GM18502 (cell line): ENCODE measurements around the gene ADCK1.
"Not testable (repeated sequence)": the region's sequence is repeated elsewhere in the genome, so short reads cannot be mapped to it uniquely, and the experiment has no call there.

Experiments used
- ATAC-seq: cut with Tn5 transposase; IDR thresholded peaks from one replicate; pipeline ENCODE4 v1.9.1; 2021; ENCODE audit warnings: mild to moderate bottlenecking; ENCODE audit not compliant: unreplicated experiment, poor library complexity

The ADCK1 gene, protein sequence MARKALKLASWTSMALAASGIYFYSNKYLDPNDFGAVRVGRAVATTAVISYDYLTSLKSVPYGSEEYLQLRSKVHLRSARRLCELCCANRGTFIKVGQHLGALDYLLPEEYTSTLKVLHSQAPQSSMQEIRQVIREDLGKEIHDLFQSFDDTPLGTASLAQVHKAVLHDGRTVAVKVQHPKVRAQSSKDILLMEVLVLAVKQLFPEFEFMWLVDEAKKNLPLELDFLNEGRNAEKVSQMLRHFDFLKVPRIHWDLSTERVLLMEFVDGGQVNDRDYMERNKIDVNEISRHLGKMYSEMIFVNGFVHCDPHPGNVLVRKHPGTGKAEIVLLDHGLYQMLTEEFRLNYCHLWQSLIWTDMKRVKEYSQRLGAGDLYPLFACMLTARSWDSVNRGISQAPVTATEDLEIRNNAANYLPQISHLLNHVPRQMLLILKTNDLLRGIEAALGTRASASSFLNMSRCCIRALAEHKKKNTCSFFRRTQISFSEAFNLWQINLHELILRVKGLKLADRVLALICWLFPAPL

DNA sequence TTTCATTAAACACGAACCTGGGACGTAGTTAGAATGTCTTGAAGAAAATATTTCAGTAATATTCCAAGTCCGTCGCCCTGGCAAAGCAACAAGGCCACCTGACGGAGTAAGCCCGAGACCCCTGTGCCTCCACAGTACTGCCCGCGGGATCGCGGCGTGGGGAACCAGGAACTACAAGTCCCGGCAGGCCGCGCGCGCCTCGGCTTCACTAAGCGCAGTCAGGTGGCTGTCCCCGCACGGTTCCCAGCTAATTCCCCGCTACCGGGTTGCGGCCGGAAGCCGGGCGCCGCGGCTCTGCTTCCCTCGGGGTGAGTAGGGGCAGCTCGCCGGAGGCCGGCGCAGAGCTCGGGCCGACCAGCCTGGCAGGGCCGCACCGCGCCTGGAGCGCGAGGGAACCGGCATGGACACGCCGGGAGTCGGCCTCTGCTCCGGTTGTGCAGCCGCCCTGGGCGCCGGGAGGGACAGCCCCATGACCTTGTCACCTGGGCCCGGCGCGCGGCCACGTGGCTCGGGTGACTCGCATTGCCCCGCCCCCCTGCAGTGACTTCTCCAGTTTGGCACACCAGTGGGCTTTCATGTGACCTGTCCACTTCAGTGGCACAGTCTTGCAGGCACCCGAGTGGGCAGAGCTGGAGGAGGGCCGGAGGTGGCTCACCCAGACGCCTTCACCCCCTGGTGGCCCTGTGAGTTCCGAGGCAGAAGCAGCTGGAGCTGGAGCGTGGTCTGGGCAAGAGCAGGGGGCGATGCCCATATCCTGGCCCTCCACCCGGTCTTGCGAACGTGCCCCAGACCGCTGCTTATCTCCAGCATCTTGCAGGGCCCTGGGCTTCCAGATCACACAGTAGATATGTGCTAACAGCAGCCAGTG lies at the start of gene ADCK1:
ADCK1 (plus strand) TSS at position 247 of the 868 bp plus-strand sequence. CDS start 18,870 bp downstream, outside the sequence.
- ATAC-seq = peak; percentile 96

DNA sequence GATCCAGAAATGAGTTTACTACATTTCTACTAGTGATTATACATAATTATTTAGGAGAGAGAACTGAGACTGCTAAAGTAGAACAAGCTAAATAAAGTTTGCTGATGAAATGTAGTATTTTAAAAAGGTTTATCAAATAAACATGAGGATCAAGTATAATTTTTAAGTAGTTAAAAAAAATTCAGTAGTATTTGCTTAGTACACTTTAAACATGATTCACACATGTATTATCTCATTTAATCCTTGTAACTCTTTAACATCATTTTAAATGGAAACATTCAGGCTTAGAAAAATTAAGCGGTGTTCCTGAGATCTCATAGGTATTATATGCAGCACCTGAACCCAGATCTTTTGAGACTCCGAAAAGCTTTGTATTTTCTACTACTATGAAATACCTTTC lies 47.6 kb upstream of the ADCK1 start:
- no peak for ATAC-seq

DNA sequence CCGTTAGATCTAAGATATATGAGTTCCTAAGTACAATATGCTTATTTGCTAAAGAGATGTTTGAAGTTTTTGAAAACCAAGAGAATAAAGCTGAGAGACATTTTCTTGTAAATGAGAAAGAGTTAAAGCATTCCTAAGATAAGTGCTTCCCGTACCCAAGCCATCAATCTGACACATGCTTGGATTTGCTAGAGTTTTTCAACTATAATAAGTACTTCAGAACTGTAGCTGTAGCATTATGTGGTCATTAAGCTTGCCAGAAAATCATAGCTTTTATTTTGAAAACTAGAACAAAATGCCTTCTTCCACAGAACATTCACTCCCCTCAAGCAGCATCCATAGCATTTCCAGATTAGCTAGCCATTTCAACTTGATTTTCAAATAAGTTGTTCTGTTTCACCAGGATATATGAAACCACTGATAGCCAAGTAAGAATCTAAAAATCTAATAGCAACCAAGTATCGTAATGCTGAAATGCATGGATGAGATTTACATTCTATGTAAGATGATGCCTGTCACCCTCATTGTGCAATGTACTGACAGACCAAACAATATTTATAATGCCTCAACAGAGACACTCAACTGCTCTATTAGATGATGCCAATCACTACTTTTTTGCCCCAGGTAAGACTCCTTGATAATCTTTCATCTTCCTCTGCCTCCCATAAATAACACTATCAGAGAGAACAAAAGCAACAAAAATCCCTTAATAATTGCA lies 47.0 kb upstream of the ADCK1 start:
- ATAC-seq = no peak

DNA sequence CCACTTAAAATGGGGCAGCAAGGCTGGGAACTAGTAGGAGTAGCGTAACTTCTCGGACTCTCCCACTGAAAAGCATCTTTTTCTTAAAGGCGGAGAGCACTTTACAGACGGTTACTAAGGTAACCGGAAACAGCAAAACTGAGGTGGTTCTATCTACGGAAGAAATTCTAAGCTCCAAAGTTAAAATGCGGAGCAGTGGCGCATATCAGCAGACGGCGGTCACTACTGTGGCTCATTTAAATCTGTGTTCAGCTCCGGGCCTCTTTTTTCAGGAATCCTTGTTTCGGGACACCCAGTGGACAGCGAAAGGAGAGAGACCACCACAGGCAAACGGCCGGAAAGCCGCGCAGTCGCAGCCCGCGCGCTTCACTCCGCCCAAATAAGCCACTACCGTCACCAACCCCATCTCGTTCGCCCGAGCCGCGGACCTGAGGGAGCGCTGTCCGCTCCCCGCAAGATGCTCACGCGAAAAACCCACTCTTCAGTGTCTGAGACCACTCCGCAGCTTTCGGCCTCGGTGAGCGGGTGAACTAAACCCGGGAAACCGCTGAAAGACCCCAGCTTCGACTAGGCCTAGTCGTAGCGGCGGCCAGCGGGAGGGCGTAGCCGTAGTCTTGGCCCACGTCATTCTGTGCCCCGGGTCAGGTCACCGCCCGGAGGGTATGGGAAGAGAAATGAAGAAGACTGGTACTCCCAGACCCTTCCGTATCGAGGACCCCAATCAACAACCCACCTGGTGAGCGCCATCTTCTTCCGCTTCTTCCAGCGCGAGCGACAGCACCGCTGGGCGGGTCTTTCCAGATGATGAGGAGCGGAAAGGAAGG lies 39.3 kb upstream of the ADCK1 start, which contains the start of gene SNW1:
SNW1 (minus strand) TSS at position 776 of the 824 bp plus-strand sequence; CDS start at position 747, 29 bp downstream.
- peak; percentile 94 for ATAC-seq

DNA sequence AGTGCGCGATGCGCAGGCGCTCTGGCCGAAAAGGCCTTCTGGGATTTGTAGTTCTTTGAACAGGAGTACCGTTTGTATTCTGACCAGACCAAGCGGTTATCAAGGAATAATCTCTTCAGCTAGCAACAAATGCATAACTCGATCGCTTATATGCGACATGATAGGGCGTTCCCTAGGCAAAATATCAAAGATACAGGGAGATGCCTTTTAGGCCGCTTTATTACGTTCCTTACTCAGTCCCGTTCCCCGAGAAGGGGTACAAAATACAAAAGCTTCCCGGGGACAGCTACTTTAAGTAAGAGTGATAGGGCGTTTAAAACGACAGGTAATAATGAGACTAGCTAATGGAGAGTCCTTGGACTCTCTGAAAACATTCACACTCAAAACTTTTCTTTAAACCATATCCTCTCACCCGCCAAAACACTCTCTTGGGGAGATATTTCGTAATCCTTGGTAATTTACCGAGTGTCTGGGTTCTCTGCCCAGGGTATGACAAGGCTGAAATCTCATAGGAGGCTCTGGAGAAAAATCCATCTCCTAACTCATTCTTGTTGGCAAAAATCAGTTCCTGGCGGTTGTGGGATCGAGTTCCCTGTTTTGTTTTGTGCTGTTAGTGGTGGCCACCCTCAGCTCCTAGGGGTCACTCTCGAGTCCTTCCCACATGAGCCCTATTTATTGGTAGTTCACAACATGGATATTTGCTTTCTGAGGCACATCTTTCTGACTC lies 38.5 kb upstream of the ADCK1 start:
- peak; percentile 29 for ATAC-seq

DNA sequence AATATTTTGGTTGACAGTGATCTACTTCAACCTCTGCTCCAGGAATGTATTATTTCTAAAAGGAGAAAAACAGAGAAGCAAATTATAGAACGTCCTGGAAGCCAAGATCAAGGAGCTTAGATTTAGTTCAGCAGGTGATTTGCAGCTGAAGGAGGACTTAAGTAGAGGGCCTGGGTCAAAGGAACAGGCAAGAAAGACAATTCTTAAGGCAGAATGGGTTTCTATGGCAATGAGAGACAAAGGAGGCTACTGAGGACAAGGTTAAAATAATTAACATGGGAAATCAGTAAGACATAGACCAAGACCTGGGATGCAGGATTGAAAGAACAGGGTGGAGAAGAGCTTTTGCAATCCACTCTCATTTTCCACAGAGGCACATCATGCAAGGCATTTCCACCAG lies 36.6 kb upstream of the ADCK1 start:
- no peak for ATAC-seq

DNA sequence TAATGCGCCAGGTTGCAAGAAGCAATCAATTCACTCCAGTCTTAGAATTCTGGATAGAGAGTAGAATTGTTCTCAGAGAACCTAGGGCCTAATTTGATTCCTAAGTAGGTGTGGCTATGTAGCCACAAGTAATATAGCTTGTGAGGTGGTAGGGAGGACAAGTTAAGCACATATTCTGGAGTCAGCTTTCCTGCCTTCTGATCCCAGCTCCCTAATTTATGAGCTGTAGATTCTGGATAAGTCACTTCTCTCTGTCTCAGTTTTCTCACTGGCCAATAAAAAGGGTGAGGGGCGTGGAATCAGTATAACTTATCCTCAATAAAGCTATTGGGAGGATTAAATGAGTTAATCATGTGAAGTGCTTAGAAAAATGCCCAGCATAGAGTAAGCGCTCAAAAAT lies 35.9 kb upstream of the ADCK1 start:
- no peak for ATAC-seq

DNA sequence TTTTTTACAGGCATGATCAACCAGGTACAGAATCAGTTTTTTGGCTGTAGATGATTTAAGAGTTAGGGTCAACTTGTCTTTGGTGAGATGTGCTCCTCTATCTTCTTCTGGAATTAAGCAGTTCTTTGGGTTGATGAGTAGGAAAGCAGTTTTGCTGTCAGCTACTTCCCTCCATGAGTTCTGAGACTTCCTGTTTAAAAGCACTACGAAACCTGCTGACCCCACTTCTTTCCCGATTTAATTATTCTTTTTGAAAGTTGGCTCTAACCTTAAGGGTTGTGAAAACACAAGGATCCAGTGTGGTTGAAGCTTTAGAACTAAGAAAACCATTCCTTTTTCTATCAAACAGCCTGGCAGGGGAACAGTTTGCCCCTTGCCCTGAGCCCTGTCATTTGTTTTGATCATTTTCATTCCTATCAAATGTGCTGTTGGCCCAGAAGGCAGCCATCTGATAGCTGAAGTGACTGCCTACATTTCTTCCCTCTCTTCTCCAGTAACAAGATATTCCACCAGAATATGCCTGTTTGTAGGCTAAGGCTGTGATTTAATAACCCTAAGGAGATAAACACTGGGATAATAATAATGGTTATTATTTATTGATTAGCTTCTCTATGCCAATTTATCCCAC lies 31.4 kb upstream of the ADCK1 start:
- ATAC-seq = not testable (repeated sequence)

DNA sequence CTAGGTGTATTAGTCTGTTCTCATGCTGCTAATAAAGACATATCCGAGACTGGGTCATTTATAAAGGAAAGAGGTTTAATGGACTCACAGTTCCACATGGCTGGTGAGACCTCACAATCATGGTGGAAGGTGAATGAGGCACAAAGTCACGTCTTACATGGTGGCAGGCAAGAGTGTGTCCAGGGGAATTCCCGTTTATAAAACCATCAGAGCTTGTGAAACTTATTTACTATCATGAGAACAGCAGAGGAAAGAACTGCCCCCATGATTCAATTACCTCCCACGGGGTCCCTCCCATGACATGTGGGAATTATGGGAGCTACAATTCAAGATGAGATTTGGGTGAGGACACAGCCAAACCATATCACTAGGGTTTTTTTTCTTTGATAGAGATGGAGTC lies 25.9 kb upstream of the ADCK1 start:
- not testable (repeated sequence) for ATAC-seq

DNA sequence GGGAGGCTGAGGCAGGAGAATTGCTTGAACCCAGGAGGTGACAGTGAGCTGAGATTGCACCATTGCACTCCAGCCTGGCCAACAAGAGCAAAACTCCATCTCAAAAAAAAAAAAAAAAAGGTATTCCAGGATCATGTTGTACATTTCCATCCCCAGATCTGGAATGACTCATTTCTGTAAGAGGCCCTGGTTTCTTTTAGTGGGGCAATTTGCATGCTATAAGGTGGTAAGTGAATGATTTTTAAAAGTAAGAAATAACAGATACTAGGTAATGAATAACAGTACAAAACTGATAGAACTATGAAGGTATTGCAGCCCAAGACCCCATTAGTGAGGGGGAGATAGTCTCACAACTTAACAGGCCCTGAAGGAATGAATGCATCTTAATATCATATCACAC lies 17.7 kb upstream of the ADCK1 start:
- ATAC-seq = no peak

DNA sequence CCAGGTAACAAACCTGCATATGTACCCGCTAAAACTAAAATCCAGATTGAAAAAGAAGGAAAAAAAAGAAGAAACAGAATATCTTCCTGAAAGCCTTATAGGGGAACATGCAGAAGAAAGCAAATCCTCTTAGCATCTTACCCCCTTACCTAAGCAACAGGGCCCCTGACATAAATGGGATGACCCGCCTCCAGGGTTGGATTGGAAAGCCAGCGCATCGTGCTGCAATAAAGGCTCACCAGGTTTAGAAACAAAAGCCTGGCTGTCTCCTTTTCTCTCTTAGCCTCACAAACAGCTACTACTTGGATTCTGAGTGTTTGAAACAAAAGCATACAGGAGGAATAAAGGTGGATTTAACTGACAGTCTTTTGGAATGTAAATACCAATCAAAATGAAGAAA lies 13.8 kb upstream of the ADCK1 start:
- ATAC-seq = no peak

DNA sequence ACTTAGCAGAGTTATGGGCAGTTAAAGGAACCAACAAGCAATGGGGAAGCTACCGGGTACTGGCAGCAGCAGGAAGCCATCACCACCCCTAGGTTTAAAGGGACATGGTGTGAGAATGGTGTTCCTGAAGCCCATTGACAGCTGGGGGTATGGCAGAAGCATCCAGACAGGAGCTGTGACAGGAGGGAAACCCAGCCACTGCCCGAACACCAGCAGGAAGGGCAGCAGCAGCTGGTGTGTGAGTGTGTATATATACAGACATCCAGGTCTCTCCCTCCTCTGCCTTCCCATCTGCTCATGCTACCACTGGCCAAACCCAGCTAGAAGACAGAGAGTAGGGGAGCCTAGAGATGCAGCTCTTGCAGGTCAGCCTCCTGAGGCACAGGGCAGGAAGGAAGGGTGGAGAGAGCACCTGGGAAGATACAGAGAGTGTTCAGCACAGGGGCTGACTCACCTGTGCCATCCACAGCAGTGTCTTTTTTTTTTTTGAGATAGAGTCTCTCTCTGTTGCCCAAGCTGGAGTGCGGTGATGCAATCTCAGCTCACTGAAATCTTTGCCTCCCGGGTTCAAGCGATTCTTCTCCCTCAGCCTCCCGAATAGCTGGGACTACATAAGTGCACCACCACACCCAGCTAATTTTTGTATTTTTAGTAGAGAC lies 9.2 kb upstream of the ADCK1 start:
- ATAC-seq = no peak

DNA sequence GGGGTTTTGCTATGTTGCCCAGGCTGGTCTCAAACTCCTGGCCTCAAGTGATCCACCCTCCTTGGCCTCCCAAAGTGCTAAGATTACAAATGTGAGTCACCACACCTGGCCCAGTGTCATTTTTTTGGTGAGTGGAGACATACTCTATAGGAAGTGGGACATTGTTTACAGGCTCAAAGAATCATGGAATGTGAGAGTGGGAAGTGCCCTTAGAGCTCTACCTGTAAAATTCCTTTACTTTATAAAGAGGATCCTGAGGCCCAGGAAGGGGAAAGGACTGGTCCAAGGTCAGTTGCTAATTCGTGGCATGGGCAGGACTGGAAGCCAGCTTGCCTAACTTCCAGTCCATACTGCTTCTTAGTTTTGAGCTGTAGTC lies 8.7 kb upstream of the ADCK1 start:
- no peak for ATAC-seq

DNA sequence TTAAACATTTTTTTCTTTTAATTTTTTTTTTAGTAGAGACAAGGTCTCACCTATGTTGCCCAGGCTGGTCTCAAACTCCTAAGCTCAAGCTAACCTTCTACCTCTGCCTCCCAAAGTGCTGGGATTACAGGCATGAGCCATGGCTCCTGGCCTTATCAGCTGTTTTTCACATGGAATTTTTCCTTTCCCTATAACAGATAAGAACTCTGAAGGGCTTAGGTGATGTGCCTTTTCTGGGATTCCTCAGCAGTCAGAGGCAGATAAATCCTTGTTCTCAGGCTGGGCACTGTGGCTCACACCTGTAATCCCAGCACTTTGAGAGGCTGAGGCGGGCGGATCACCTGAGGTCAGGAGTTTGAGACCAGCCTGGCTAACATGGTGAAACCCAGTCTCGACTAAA lies 6.7 kb upstream of the ADCK1 start:
- not testable (repeated sequence) for ATAC-seq

DNA sequence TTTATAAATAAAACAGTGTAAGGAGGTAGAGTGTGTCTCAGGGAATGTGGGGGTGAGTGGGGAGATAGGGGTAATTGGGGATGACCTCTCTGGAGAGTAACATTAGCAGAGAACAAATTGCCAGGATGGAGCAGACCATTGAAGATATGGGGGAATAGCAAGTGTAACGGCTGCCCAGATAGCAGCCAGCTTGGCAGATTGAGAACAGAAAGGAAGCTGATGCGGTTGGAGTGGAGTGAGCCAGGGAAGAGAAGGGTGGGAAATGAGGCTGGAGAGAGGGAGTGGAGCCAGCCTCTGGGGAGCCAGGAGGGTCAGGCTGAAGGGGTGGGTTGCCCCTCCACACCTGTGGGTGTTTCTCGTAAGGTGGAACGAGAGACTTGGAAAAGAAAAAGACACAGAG lies 5.6 kb upstream of the ADCK1 start:
- no peak for ATAC-seq

DNA sequence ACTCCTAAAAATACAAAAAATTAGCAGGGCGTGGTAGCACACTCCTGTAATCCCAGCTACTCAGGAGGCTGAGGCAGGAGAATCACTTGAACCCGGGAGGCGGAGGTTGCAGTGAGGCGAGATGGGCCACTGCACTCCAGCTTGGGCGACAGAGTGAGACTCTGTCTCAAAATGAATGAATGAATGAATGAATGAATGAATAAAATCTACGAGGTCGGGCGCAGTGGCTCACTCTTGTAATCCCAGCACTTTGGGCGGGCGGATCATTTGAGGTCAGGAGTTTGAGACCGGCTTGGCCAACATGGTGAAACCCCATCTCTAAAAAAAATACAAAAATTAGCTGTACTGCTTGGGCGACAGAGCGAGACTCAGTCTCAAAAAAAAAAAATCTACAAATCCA lies 453 bp upstream of the ADCK1 start:
- ATAC-seq = peak; percentile 1

DNA sequence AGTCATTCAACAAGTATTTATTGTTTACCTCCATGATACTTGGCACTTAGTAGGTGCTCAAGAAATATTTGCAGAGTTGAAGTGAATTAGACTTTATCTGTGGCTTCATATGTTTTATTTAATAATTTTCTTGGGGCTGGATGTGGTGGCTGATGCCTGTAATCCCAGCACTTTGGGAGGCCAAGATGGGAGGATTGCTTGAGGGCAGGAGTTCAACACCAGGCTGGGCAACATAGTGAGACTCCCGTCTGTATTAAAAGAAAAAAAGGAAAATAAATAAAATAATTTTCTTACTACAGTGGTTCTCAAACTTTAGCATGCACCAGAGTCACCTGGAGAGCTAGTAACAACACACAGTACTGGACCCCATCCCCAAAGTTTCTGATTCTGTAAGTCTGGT lies 905 bp downstream of the ADCK1 start:
- no peak for ATAC-seq

DNA sequence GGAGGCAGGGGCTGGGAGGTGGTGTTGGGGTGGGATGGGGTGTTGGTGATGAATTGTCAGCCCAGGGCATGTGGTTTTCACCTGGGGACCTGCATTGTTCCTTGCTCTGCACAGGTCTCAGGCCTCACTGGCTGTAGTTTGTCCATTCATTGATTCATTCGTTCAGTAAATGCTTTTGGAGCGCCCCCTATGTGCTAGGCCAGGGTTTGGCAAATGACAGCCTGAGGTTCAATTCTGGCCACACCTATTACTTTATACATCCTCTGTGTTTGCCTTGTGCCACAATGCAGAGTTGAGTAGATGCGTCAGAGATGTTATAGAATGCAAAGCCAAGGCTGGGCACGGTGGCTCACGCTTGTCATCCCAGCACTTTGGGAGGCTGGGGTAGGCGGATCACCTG lies 4.7 kb downstream of the ADCK1 start:
- no peak for ATAC-seq
